ENCODE results near the gene CD58.

GRCh38 chr1:116605315-116605714, 34.5 kb upstream of the CD58 start:
- TF ChIP-seq POLR2A (IDR thresholded peaks at IDR 0.05) = no peak
- no peak for TF ChIP-seq CTCF (IDR thresholded peaks at IDR 0.05)
- TF ChIP-seq EP300 (IDR thresholded peaks at IDR 0.05) = no peak
- no peak for TF ChIP-seq POLR2AphosphoS5 (IDR thresholded peaks at IDR 0.05)

All from suprapubic skin (tissue), 4 donors.